GM20000 (cell line): Measurements from ENCODE around the gene PAPPA.

ENCODE experiments used
- DNase-seq: peaks from one replicate; pipeline ENCODE4 v3.0.0; 2012; ENCODE audit warnings: low spot score
- TF ChIP-seq, protein P1 (sequence below): IDR thresholded peaks from 2 replicates; pipeline ENCODE4 v1.5.1; 2012; ENCODE audit warnings: mild to moderate bottlenecking, control low read depth; ENCODE audit errors: extremely low read depth, missing control alignments

PAPPA gene

GRCh38 chr9:116382053-116382452 is 228.5 kb downstream of the PAPPA start:
- no peak for DNase-seq
- TF ChIP-seq, protein P1, sequence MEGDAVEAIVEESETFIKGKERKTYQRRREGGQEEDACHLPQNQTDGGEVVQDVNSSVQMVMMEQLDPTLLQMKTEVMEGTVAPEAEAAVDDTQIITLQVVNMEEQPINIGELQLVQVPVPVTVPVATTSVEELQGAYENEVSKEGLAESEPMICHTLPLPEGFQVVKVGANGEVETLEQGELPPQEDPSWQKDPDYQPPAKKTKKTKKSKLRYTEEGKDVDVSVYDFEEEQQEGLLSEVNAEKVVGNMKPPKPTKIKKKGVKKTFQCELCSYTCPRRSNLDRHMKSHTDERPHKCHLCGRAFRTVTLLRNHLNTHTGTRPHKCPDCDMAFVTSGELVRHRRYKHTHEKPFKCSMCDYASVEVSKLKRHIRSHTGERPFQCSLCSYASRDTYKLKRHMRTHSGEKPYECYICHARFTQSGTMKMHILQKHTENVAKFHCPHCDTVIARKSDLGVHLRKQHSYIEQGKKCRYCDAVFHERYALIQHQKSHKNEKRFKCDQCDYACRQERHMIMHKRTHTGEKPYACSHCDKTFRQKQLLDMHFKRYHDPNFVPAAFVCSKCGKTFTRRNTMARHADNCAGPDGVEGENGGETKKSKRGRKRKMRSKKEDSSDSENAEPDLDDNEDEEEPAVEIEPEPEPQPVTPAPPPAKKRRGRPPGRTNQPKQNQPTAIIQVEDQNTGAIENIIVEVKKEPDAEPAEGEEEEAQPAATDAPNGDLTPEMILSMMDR = no peak

DNA sequence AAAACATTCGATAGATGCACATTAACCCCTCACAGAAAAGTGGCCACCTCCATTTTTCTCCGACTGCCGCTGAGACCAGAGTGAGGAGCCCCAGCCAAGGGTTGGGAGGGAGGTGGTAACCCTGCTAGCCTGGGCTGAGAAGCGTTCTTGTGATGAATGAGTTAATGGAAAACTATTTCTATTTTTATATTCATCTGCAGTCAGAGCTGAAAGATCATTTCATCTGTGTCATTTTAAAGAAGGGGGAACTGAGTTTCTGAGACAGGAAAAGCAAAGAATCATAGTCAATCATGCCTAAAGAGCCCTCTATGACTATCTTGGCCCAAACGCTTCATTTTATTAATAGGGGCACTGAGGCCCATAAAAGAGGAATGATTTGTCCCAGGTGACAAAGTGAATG is 229.5 kb downstream of the PAPPA start:
- DNase-seq = peak; percentile 20
- TF ChIP-seq, protein P1 = no peak

GRCh38 chr9:116383936-116384335 is 230.3 kb downstream of the PAPPA start:
- TF ChIP-seq, protein P1 = no peak
- no peak for DNase-seq

DNA sequence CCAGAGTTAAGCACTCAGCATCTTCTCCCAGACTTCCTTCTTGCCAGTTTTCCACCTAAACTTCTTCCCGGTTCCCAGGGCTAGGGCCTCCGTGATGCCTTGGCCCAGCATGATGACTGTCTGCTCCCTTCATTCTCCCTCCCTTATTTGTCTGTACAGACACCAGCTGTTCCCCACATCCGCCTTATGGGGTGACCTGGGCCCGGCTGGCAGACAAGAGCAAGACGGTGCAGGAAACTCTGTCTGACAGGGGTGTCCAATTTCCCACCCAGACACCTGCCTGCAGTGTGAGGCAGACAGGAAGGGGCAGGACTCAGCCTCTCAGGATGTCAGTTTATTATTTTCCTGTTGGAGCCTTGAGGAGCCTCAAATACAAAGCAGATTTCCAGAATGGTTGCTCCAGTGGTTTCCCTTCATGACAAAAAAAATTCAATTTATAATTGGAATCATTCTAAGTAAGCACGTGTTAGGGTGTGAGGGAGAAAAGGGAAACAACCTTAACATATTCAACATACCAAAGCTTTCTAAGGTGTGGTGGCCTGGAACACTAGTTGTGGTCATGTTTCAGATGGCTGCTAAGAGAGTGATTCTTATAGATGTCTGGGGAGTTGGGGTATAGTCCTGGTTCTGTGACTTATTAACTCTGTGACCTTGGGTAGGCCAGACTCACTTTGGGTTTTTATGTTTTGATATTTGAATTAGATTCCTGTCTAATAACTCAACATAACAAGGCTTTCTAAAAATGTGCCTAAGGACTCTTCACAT is 234.5 kb downstream of the PAPPA start:
- TF ChIP-seq, protein P1 = no peak
- DNase-seq = no peak

DNA sequence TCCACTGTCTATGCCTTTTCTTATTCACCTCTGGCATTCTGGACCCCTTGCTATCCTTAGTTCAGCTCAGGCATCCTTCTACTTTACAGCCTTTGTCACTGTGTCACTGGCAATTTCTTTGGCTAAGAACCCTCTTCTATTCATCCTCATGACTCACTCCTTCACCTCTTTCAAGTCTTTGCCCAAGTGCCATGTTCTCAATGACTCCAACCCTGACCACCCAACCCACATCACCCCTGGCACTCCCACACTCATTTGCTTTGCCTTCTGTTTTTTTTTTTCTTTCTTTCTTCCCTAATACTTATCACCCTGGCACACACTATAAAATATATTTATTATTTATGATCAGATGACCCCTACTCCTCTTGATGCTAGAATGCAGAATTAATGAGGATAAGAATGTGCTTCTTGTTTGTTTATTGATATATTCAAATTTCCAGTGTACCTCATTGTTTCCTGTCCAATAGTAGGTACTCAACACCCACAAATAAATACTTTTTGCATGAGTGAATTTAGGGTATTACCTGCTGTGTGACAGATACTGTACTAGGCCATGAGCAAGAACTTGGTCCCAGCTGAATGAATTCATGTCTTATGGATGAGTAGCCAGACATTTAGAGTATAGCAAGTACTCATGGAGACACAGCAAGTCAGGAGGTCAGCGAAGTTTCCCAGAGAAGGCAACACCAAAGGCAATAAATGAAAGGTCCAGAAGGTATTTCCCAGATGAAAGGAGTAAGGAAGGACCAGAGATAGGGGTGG is 236.1 kb downstream of the PAPPA start:
- TF ChIP-seq, protein P1 = no peak
- no peak for DNase-seq

DNA sequence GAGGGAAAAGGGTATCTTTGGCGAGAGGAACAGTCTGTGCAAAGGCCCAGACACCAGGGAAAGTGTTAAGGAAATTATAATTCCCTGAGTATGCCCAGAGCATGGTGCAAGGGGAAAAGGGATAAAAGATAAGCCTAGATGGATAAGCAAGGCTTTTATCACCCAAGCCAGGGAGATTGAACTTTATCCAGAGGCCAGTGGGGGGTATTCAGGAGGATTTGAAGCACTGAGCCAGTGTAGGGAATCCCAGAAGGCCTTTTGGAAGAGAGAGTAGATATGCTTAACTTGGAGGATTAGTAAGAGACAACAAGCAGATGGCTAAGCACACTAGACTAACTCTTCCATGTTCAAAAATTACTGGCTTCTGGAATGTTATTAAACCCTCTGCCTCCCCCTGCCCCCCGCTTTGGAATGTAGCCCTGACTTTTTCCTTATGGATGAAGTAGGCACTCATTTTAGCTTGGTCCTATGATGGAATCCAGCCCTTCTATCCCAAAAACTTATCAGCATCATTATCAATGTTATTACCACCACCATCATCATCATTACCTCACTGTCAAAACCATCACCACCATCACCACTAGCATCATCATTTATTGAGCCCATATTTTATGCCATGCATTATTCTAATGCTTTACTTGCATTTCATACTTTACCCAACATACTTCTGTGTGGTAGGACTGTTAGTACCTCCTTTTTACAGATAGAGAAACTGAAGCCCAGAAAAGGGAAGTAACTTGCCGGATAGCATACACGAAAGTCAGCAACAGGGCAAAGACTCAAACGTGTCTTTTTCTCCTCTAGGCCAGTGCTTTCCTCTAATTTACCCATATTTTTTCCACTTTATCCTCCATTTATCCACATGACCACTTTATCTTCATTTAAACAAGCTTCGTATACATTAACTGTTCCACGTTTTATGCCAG is 237.0 kb downstream of the PAPPA start:
- peak; percentile 42 for DNase-seq
- TF ChIP-seq, protein P1 = no peak
